K562 (cell line): ENCODE data around the gene RPS6KA4. TPM values are rescaled to one million over a fixed set of nuclear protein-coding genes. Genes with fewer than 3 reads are reported as not detected.

ENCODE experiments used
- ATF4 ChIP-seq: fragments of 450-650 bp; formaldehyde crosslinking; IDR thresholded peaks from 2 replicates; pipeline ENCODE4 v1.4.0; 2022; ENCODE audit warnings: mild to moderate bottlenecking, moderate library complexity
- CBFB ChIP-seq: sonication (generic); formaldehyde crosslinking; IDR thresholded peaks from 2 replicates; pipeline ENCODE4 v1.4.0; 2020; ENCODE audit warnings: mild to moderate bottlenecking, missing genetic modification reagents
- CREB3 ChIP-seq: fragments of 450-650 bp; conservative IDR thresholded peaks from 2 replicates; pipeline ENCODE4 v1.6.1; 2016; ENCODE audit warnings: missing genetic modification characterization, low read depth, mild to moderate bottlenecking, missing compliant biosample characterization, moderate library complexity
- CTCFL ChIP-seq: IDR thresholded peaks from 2 replicates; pipeline ENCODE4 v1.6.1; 2011; ENCODE audit warnings: borderline replicate concordance, low read depth, mild to moderate bottlenecking, moderate library complexity, low read length; ENCODE audit not compliant: insufficient read depth, poor library complexity, severe bottlenecking
- ELF1 ChIP-seq: fragments of 200-800 bp; sonication (Bioruptor generic); IDR thresholded peaks from 2 replicates; pipeline ENCODE4 v1.6.1; 2016; ENCODE audit warnings: missing genetic modification characterization, missing compliant biosample characterization
- ESRRA ChIP-seq: fragments of 450-650 bp; IDR thresholded peaks from 2 replicates; pipeline ENCODE4 v1.6.1; 2014; ENCODE audit warnings: low read depth, mild to moderate bottlenecking, moderate library complexity, borderline replicate concordance
- ETV1 ChIP-seq: fragments of 450-650 bp; conservative IDR thresholded peaks from 2 replicates; pipeline ENCODE4 v1.6.1; 2016; ENCODE audit warnings: missing genetic modification characterization, control low read depth, low read depth, missing compliant biosample characterization
- HCFC1 ChIP-seq: IDR thresholded peaks from 2 replicates; pipeline ENCODE4 v1.6.1; 2012; ENCODE audit warnings: low read depth, low read length, improper control_type of control experiment
- HDAC1 ChIP-seq, 2 experiments: fragments of 450-650 bp; IDR thresholded peaks; 2 replicates each; pipeline ENCODE4 v1.6.1; 2016 to 2017; ENCODE audit warnings: inconsistent platforms in 1 of 2, mild to moderate bottlenecking in 1 of 2, moderate library complexity in 1 of 2
- HNRNPL ChIP-seq: fragments of 200-400 bp; formaldehyde crosslinking; IDR thresholded peaks from 2 replicates; pipeline ENCODE4 v1.6.1; 2017; ENCODE audit warnings: low read depth, mild to moderate bottlenecking, low read length
- ILF3 ChIP-seq: fragments of 450-650 bp; IDR thresholded peaks from 2 replicates; pipeline ENCODE4 v1.6.1; 2018; ENCODE audit warnings: antibody characterized with exemption, mild to moderate bottlenecking, moderate library complexity, borderline replicate concordance
- KHSRP ChIP-seq: fragments of 450-650 bp; IDR thresholded peaks from 2 replicates; pipeline ENCODE4 v1.6.1; 2017
- KLF1 ChIP-seq: fragments of 450-650 bp; IDR thresholded peaks from 2 replicates; pipeline ENCODE4 v1.6.1; 2016; ENCODE audit warnings: missing genetic modification characterization, missing compliant biosample characterization
- NR1H2 ChIP-seq: sonication (generic); formaldehyde crosslinking; IDR thresholded peaks from 2 replicates; pipeline ENCODE4 v1.4.0; 2020; ENCODE audit warnings: mild to moderate bottlenecking, missing genetic modification reagents
- POLR2A ChIP-seq: fragments of 450-650 bp; conservative IDR thresholded peaks from 2 replicates; pipeline ENCODE4 v1.6.1; 2016
- PYGO2 ChIP-seq: fragments of 450-650 bp; IDR thresholded peaks from 2 replicates; pipeline ENCODE4 v1.6.1; 2016; ENCODE audit warnings: mild to moderate bottlenecking, missing genetic modification characterization, moderate library complexity, missing compliant biosample characterization
- RBM17 ChIP-seq: fragments of 200-400 bp; formaldehyde crosslinking; IDR thresholded peaks from 2 replicates; pipeline ENCODE4 v1.6.1; 2017; ENCODE audit warnings: low read depth, mild to moderate bottlenecking, low read length, borderline replicate concordance
- RFX5 ChIP-seq: IDR thresholded peaks from 2 replicates; pipeline ENCODE4 v1.6.1; 2011; ENCODE audit warnings: low read depth, mild to moderate bottlenecking, improper control_type of control experiment, low read length
- SMAD4 ChIP-seq: fragments of 250-450 bp; sonication (Bioruptor Pico); conservative IDR thresholded peaks from 2 replicates; pipeline ENCODE4 v1.8.0; 2021; ENCODE audit warnings: inconsistent platforms, mild to moderate bottlenecking, moderate library complexity
- TFAP4 ChIP-seq: sonication (generic); formaldehyde crosslinking; IDR thresholded peaks from 2 replicates; pipeline ENCODE4 v1.8.0; 2022; ENCODE audit warnings: missing genetic modification reagents, mild to moderate bottlenecking, moderate library complexity, borderline replicate concordance
- ZBTB34 ChIP-seq: fragments of 250-450 bp; sonication (Bioruptor Pico); IDR thresholded peaks from 2 replicates; pipeline ENCODE4 v1.8.0; 2021; ENCODE audit warnings: mild to moderate bottlenecking, moderate library complexity
- ZNF311 ChIP-seq: fragments of 250-450 bp; sonication (Bioruptor Pico); IDR thresholded peaks from 2 replicates; pipeline ENCODE4 v1.4.0; 2020; ENCODE audit warnings: mild to moderate bottlenecking, moderate library complexity
- polyA plus RNA-seq, 8 experiments: library from polyadenylated mRNA; depleted of rRNA in 4 of 8; stranded (reverse) in 5 of 8; unstranded in 3 of 8; fragments of >200 nt; fragmentation: Nextera tagmentation in 2 of 8; fragmentation: Illumina TruSeq in 1 of 8; extraction: Ambion mirVana in 2 of 8; extraction: Trizol in 1 of 8; gene quantifications; 2 replicates each; pipeline versions ENCODE4 v1.2.1 to v1.2.3, GENCODE V29; 2011 to 2014; ENCODE audit warnings: inconsistent platforms in 1 of 8, missing spikeins in 1 of 8
- total RNA-seq, 7 experiments: library from RNA; depleted of rRNA in 6 of 7; stranded (reverse); fragments of >200 nt in 6 of 7; fragmentation: Illumina TruSeq in 2 of 7; extraction: Trizol in 2 of 7; gene quantifications; 2 replicates each; pipeline versions ENCODE4 v1.2.1 to v1.2.3, GENCODE V29; 2011 to 2021; ENCODE audit warnings: low replicate concordance in 1 of 7

Gene RPS6KA4
- total and polyA plus RNA-seq, 9 of the 15 experiments (the other 6 are each of a cell fraction or from before 2014, with no cell fraction given) = 0.15 to 23.8 (median 9.8) TPM

- no peak for TF ChIP-seq RFX5
- TF ChIP-seq PYGO2 (tag) = no peak
- no peak for TF ChIP-seq RBM17
- peak; percentile 83 for TF ChIP-seq SMAD4 (CRISPR knock-in tag)
- peak; percentile 66; the same call in 1 of the 2 replicates for TF ChIP-seq ESRRA
- no peak for TF ChIP-seq HNRNPL
- TF ChIP-seq ATF4 (CRISPR knock-in tag) = no peak
- no peak for TF ChIP-seq ZNF311 (CRISPR knock-in tag)
- TF ChIP-seq ILF3 = no peak
- TF ChIP-seq ETV1 (tag) = no peak
- TF ChIP-seq TFAP4 (CRISPR knock-in tag) = peak; percentile 99
- TF ChIP-seq KHSRP = no peak
- peak in 1 of 2 experiments; percentile 83; a peak in 2 of 4 replicates for TF ChIP-seq HDAC1 (IDR thresholded peaks at IDR 0.05)
- TF ChIP-seq NR1H2 (CRISPR knock-in tag) = no peak
- TF ChIP-seq CREB3 (tag) = no peak
- TF ChIP-seq CTCFL = peak; percentile 71
- 0 out of 2 replicates have a peak, but pooled peaks have one; percentile 48 for TF ChIP-seq ZBTB34 (CRISPR knock-in tag)
- TF ChIP-seq HCFC1 = 0 out of 2 replicates have a peak, but pooled peaks have one; percentile 40
- TF ChIP-seq POLR2A = peak; percentile 66
- TF ChIP-seq ELF1 (tag) = no peak
- no peak for TF ChIP-seq KLF1 (tag)
- TF ChIP-seq CBFB (CRISPR knock-in tag) = no peak
These were observed 16.8 kb upstream of the RPS6KA4 start (continued) for GRCh38 chr11:64341851-64342791.
